ENCODE results near the gene COL4A2.

DNA sequence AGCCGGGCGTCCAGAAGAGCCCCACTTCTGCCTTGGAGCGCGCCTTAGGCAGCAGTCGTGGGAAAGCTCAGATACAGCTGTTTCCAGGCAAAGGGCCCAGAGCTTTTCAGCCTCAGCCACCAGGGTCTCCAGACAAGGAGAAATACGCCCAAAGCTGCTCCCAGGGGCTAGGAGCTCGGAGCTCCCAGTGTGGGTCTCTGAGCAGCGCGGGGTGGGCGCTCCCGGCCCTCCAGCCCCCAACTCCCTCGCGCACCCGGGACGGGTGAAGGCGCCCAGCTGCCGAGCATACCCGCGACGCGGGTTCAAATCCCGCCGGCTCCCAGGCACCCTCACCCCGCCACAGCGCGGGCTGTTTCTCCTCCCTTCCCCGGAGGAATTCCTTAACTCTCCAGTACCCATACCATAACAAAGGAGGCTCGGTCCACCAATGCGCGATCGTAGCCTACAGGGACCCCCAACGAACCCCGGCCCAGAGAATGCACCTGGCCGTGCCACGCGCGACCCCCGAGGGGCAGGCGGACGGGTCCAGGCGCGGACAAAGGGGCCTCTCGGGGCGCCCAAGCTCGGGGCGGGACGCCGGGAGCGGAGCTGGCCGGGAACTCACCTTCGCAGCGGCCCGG, 634 bp upstream of the COL4A2 start:
- TF ChIP-seq EZH2 (IDR thresholded peaks at IDR 0.05; ENCODE audit: insufficient read depth, poor library complexity, severe bottlenecking): no peak
- TF ChIP-seq EZH2phosphoT487 (IDR thresholded peaks at IDR 0.05; ENCODE audit: insufficient read depth, low read depth): no peak
